B cell (primary cell): ENCODE measurements around the gene SAMD10. TPM values are rescaled to one million over a fixed set of nuclear protein-coding genes. Genes with fewer than 3 reads are reported as not detected.

Source experiments
- ATAC-seq: fragments of 200-7000 bp; cut with Tn5 transposase; one replicate; pipeline ENCODE4 v1.10.0; 2021; ENCODE audit warnings: low read depth, mild to moderate bottlenecking, moderate number of reproducible peaks, moderate library complexity
- CTCF ChIA-PET: fragments of 350-600 bp; sonication (Branson Sonifier 250); formaldehyde crosslinking; loops from one replicate; lab custom pipeline; 2021; ENCODE audit warnings: antibody characterized with exemption, inconsistent platforms; lab: Charles Lee
- POLR2A ChIA-PET: fragments of 350-600 bp; sonication (Branson Sonifier 250); formaldehyde crosslinking; loops from one replicate; lab custom pipeline; 2021; ENCODE audit warnings: antibody characterized with exemption; lab: Charles Lee
- DNase-seq: peaks from one replicate; pipeline ENCODE4 v3.0.0; 2013
- H2AFZ ChIP-seq: 2 replicates; pipeline ENCODE4 v1.6.1; 2012; ENCODE audit warnings: mild to moderate bottlenecking, low read depth, low read length; ENCODE audit not compliant: insufficient read depth, poor library complexity, severe bottlenecking
- H3K27ac ChIP-seq, 2 donors: 1 replicate in 1 of 2; 2 replicates in 1 of 2; pipeline ENCODE4 v1.5.1; 2012 to 2013; ENCODE audit warnings: low read length in 2 of 2, mild to moderate bottlenecking in 2 of 2, moderate library complexity in 1 of 2
- H3K27me3 ChIP-seq, 4 experiments: fragments of 200-600 bp in 1 of 4; sonication (generic) in 1 of 4; replicated peaks in 1 of 4; 1 replicate in 2 of 4; 2 replicates in 2 of 4; pipeline versions ENCODE4 v1.6.1 to v1.7.0; 2013 to 2016; ENCODE audit warnings: low read length in 3 of 4, mild to moderate bottlenecking in 2 of 4, mixed read lengths in 1 of 4, moderate library complexity in 1 of 4; ENCODE audit not compliant: insufficient read depth in 4 of 4, control insufficient read depth in 3 of 4; ENCODE audit errors: control extremely low read depth in 1 of 4
- H3K36me3 ChIP-seq, 2 experiments: replicated peaks in 1 of 2; 1 replicate in 1 of 2; 2 replicates in 1 of 2; pipeline versions ENCODE4 v1.6.1 to v1.7.1; 2013; ENCODE audit warnings: low read length in 1 of 2; ENCODE audit not compliant: insufficient read depth in 2 of 2, control insufficient read depth in 1 of 2; ENCODE audit errors: control extremely low read depth in 1 of 2, extremely low read depth in 1 of 2
- H3K4me1 ChIP-seq, 2 donors: fragments of 200-600 bp in 1 of 2; sonication (generic) in 1 of 2; 1 replicate in 1 of 2; 2 replicates in 1 of 2; pipeline versions ENCODE4 v1.5.1 to v1.6.1; 2013 to 2017; ENCODE audit warnings: low read length in 2 of 2; ENCODE audit not compliant: control insufficient read depth in 2 of 2, insufficient read depth in 2 of 2
- H3K4me2 ChIP-seq: replicated peaks from 2 replicates; pipeline ENCODE3; 2012; ENCODE audit warnings: mild to moderate bottlenecking, low read depth, low read length; ENCODE audit not compliant: poor library complexity, severe bottlenecking
- H3K4me3 ChIP-seq, 5 experiments: fragments of 200-600 bp in 1 of 5; sonication (generic) in 1 of 5; 1 replicate in 3 of 5; 2 replicates in 2 of 5; pipeline versions ENCODE4 v1.5.1 to v1.7.0; 2011 to 2016; ENCODE audit warnings: low read length in 4 of 5, mild to moderate bottlenecking in 4 of 5, low read depth in 2 of 5, control low read depth in 1 of 5, moderate library complexity in 1 of 5; ENCODE audit not compliant: insufficient read depth in 1 of 5; ENCODE audit errors: control extremely low read depth in 1 of 5, extremely low read depth in 1 of 5
- H3K79me2 ChIP-seq: fragments of 200-600 bp; sonication (generic); one replicate; pipeline ENCODE4 v1.6.0; 2016; ENCODE audit warnings: low read length; ENCODE audit not compliant: control insufficient read depth, insufficient read depth
- H3K9ac ChIP-seq: fragments of 200-600 bp; sonication (generic); 2 replicates; pipeline ENCODE4 v1.6.1; 2017; ENCODE audit warnings: mild to moderate bottlenecking, low read length, moderate library complexity
- H3K9me3 ChIP-seq, 3 donors: one replicate each; pipeline versions ENCODE4 v1.6.1 to v1.7.1; 2013; ENCODE audit warnings: low read length in 2 of 3; ENCODE audit not compliant: control insufficient read depth in 2 of 3, insufficient read depth in 1 of 3; ENCODE audit errors: control extremely low read depth in 1 of 3
- H4K20me1 ChIP-seq: 2 replicates; pipeline ENCODE4 v1.6.0; 2012; ENCODE audit warnings: mild to moderate bottlenecking, low read length; ENCODE audit not compliant: insufficient read depth, control insufficient read depth, poor library complexity, severe bottlenecking
- H3K27ac Mint-ChIP-seq: one replicate; pipeline ENCODE4 v1.8.0; 2021; ENCODE audit warnings: mixed read lengths
- H3K27me3 Mint-ChIP-seq: one replicate; pipeline ENCODE4 v1.8.0; 2021; ENCODE audit warnings: mixed read lengths
- H3K4me1 Mint-ChIP-seq: one replicate; pipeline ENCODE4 v1.8.0; 2021; ENCODE audit warnings: mixed read lengths
- H3K4me3 Mint-ChIP-seq: one replicate; pipeline ENCODE4 v1.8.0; 2021; ENCODE audit warnings: mixed read lengths
- H3K9me3 Mint-ChIP-seq: one replicate; pipeline ENCODE4 v1.8.0; 2022; ENCODE audit warnings: mixed read lengths; ENCODE audit not compliant: insufficient read depth
- CTCF ChIP-seq: fragments of 200-600 bp; IDR thresholded peaks from one replicate; pipeline ENCODE4 v1.8.0; 2022; ENCODE audit warnings: antibody characterized with exemption, mild to moderate bottlenecking
- EZH2 ChIP-seq: IDR thresholded peaks from 2 replicates; pipeline ENCODE4 v1.6.1; 2012; ENCODE audit warnings: borderline replicate concordance, low read depth, mild to moderate bottlenecking, moderate library complexity, low read length; ENCODE audit not compliant: insufficient read depth, poor library complexity, severe bottlenecking
- WGBS: methylation state at CpG from one replicate; pipeline ENCODE4 v1.1.5; 2013; ENCODE audit warnings: missing lambda C conversion rate; ENCODE audit not compliant: insufficient coverage; 5-methylcytosine and 5-hydroxymethylcytosine counted together
- intact Hi-C: fragments of 100-400 bp; cut with micrococcal nuclease; formaldehyde crosslinking; loops from one replicate; pipeline ENCODE4 v1.10.0; 2022
- polyA plus RNA-seq: library from polyadenylated mRNA; depleted of rRNA; stranded (reverse); fragments of >200 nt; gene quantifications from 2 replicates; pipeline ENCODE4 v1.2.3, GENCODE V29; 2012
- total RNA-seq, 2 donors: library from RNA; stranded (reverse); fragments of 120-200 nt in 1 of 2; gene quantifications; 1 replicate in 1 of 2; 2 replicates in 1 of 2; pipeline versions ENCODE4 v1.2.3 to v1.2.4, GENCODE V29; 2013 to 2022

Gene SAMD10
- total and polyA plus RNA-seq, 2 donors (not counting 1 experiment from before 2014, with no cell fraction given): 12.7 to 34.2 TPM

GRCh38 chr20:63957004-63957689 is 22.3 kb downstream of the SAMD10 start:
- Histone ChIP-seq H3K79me2 (peaks cover 40% of the 10 kb centered on the region), H3K27ac (peak overlapping the region; percentile 44 to 48), H4K20me1 (peaks cover 37% of the 10 kb centered on the region), H3K4me3 (peak overlapping the region; percentile 36 to 84 (median 66)), H3K4me2 (peak overlapping the region; percentile 92), H3K9ac (peak overlapping the region; percentile 49), H3K4me1 (peaks cover 28 to 38% of the 10 kb centered on the region in 2 donors), H2AFZ (peak overlapping the region; percentile 74), H3K27me3 (no peaks in the 10 kb centered on the region), H3K9me3 (no peaks in the 10 kb centered on the region), H3K36me3 (peaks cover 0 to under 1% of the 10 kb centered on the region in 2 experiments)
- peaks cover 30% of the 10 kb centered on the region for H3K4me1 Mint-ChIP-seq
- ATAC-seq (peak; percentile 16), DNase-seq (peak; percentile 69)
- H3K9me3 Mint-ChIP-seq: no peaks in the 10 kb centered on the region
- peak overlapping the region; percentile 81 for H3K27ac Mint-ChIP-seq
- CTCF ChIA-PET: interaction anchor here (1.1 to 3.8 kb wide), 3 partner anchors 17 to 419 kb away, joined by 3 to 15 read pairs (median 7); partner anchors contain the start of gene PTK6
- WGBS: 1% methylated on average over 26 of the region's 28 CpGs
- H3K4me3 Mint-ChIP-seq: peak overlapping the region; percentile 90
- intact Hi-C loops: loop anchor here (2.0 to 5.0 kb wide), 3 partner anchors 120 to 436 kb away; partner anchors contain the start of genes PPDPF, PTK6 and RGS19
- POLR2A ChIA-PET: interaction anchor here (0.8 to 2.0 kb wide), 5 partner anchors 17 to 143 kb away, joined by 3 to 9 read pairs (median 4); partner anchors contain the start of genes TCEA2 and TPD52L2
- TF ChIP-seq CTCF (no peak), EZH2 (no peak)
- no peaks in the 10 kb centered on the region for H3K27me3 Mint-ChIP-seq
